Measurements from ENCODE around the gene SCEL.

SCEL gene

GRCh38 chr13:77530875-77531274 is 4.6 kb upstream of the SCEL start:
- no peak for TF ChIP-seq CTCF (IDR thresholded peaks at IDR 0.05; ENCODE audit: low read depth, low read length)
- DNase-seq (ENCODE audit: extremely low read depth, low read depth) = no peak

GRCh38 chr13:77532983-77533382 is 2.5 kb upstream of the SCEL start:
- no peak for TF ChIP-seq CTCF (IDR thresholded peaks at IDR 0.05; ENCODE audit: low read depth, low read length)
- no peak for DNase-seq (ENCODE audit: extremely low read depth, low read depth)

- no peak for DNase-seq (ENCODE audit: extremely low read depth, low read depth)
These were observed 1.4 kb upstream of the SCEL start for GRCh38 chr13:77533875-77534788.

GRCh38 chr13:77536358-77536757 is 852 bp downstream of the SCEL start:
- TF ChIP-seq CTCF (IDR thresholded peaks at IDR 0.05; ENCODE audit: low read depth, low read length) = no peak

More at GRCh38 chr13:77533875-77534788, 1.4 kb upstream of the SCEL start:
- TF ChIP-seq CTCF (IDR thresholded peaks at IDR 0.05; ENCODE audit: low read depth, low read length) = no peak

GRCh38 chr13:77537289-77537919 is 1.9 kb downstream of the SCEL start:
- DNase-seq (ENCODE audit: extremely low read depth, low read depth) = no peak
- no peak for TF ChIP-seq CTCF (IDR thresholded peaks at IDR 0.05; ENCODE audit: low read depth, low read length)

More at GRCh38 chr13:77536358-77536757, 852 bp downstream of the SCEL start:
- DNase-seq (ENCODE audit: extremely low read depth, low read depth) = no peak

GRCh38 chr13:77543711-77544110 is 8.2 kb downstream of the SCEL start:
- no peak for DNase-seq (ENCODE audit: extremely low read depth, low read depth)
- no peak for TF ChIP-seq CTCF (IDR thresholded peaks at IDR 0.05; ENCODE audit: low read depth, low read length)

GRCh38 chr13:77544355-77544754 is 8.8 kb downstream of the SCEL start:
- DNase-seq (ENCODE audit: extremely low read depth, low read depth) = no peak
- no peak for TF ChIP-seq CTCF (IDR thresholded peaks at IDR 0.05; ENCODE audit: low read depth, low read length)

Data from AG09319 (cell line).